WERI-Rb-1 (cell line): Measurements from ENCODE around the gene TRMT2A.

Source experiments
- DNase-seq: peaks from one replicate; pipeline ENCODE4 v3.0.0-alpha.2; 2020
- H3K27ac ChIP-seq: fragments of 250-450 bp; sonication (Bioruptor Pico); 2 replicates; pipeline ENCODE4 v1.5.1; 2020; ENCODE audit warnings: mild to moderate bottlenecking, moderate library complexity
- H3K27me3 ChIP-seq: fragments of 250-450 bp; sonication (Bioruptor Pico); 2 replicates; pipeline ENCODE4 v1.5.1; 2021; ENCODE audit warnings: mild to moderate bottlenecking, low read depth, moderate library complexity; ENCODE audit not compliant: insufficient read depth, severe bottlenecking
- H3K36me3 ChIP-seq: fragments of 250-450 bp; sonication (Bioruptor Pico); 2 replicates; pipeline ENCODE4 v1.5.1; 2020; ENCODE audit warnings: mild to moderate bottlenecking, moderate library complexity
- H3K4me3 ChIP-seq: 2 replicates; pipeline ENCODE4 v1.5.1; 2011; ENCODE audit warnings: low read depth, mild to moderate bottlenecking, control low read depth, low read length
- H3K9me3 ChIP-seq: fragments of 250-450 bp; sonication (Bioruptor Pico); 2 replicates; pipeline ENCODE4 v1.5.1; 2021; ENCODE audit warnings: mild to moderate bottlenecking, moderate library complexity; ENCODE audit not compliant: severe bottlenecking
- TF ChIP-seq, protein P1 (sequence below): IDR thresholded peaks from 2 replicates; pipeline ENCODE4 v1.5.1; 2011; ENCODE audit warnings: low read depth, mild to moderate bottlenecking, control low read depth, inconsistent platforms, low read length

Gene TRMT2A

DNA sequence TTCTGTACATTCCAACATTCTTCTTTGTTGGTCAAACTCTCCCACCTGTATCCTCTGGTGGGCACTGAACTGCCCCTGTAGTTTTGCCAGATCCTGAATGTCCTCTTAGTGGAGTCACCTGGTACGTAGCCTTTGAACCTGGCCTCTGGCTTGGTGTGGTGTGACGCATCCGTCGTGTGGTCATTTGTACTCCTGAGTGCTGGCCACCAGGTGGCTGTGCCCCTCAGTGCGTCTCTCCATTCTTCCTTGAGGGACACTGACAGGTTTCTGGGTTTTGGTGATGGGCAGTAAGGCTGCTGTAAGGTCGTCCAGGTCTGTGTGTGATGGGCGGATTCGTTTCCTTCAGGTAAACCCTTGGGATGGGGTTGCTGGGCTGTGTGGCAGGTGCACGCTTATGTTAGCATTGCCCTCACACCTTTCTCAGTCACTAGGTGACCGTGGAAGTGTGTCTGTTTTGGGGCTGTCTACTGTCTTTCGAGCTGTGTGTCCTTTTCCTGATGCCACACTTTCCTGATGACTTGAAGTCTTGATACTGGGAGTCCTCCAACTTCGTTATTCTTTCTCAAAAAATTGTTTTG lies 14.7 kb downstream of the TRMT2A start:
- Histone ChIP-seq H3K27ac (no peak overlapping the region; the same call in 1 of the 2 replicates), H3K36me3 (peaks cover 89% of the 10 kb centered on the region)

DNA sequence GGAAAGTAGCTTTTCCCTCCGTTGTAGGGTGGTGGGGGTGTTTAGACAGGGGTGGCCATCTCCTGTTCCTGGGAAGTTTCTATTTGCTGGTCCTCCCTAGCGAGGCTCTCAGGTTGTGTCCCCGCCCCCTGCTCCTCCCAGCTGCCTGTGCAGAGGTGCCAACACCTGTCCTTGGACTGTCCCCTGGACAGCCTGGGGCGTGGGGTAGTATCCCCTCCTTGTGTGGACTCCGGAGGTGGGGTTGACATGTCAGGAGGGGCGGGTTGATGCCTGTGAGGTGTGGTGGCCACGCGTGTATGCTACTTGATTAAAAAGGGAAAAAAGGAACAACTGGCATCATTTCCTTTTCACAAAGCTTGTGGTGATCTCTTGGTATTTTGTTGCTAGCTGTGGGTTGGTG lies 15.4 kb downstream of the TRMT2A start:
- no peak overlapping the region for H3K27ac ChIP-seq
- TF ChIP-seq, protein P1, sequence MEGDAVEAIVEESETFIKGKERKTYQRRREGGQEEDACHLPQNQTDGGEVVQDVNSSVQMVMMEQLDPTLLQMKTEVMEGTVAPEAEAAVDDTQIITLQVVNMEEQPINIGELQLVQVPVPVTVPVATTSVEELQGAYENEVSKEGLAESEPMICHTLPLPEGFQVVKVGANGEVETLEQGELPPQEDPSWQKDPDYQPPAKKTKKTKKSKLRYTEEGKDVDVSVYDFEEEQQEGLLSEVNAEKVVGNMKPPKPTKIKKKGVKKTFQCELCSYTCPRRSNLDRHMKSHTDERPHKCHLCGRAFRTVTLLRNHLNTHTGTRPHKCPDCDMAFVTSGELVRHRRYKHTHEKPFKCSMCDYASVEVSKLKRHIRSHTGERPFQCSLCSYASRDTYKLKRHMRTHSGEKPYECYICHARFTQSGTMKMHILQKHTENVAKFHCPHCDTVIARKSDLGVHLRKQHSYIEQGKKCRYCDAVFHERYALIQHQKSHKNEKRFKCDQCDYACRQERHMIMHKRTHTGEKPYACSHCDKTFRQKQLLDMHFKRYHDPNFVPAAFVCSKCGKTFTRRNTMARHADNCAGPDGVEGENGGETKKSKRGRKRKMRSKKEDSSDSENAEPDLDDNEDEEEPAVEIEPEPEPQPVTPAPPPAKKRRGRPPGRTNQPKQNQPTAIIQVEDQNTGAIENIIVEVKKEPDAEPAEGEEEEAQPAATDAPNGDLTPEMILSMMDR, result no peak
- H3K27me3 ChIP-seq, result no peaks in the 10 kb centered on the region
- H3K4me3 ChIP-seq, result no peak overlapping the region
- peaks cover 89% of the 10 kb centered on the region for H3K36me3 ChIP-seq
- no peak for DNase-seq
- no peaks in the 10 kb centered on the region for H3K9me3 ChIP-seq

More for the DNA sequence above, 14.7 kb downstream of the TRMT2A start:
- H3K9me3 ChIP-seq, result no peaks in the 10 kb centered on the region
- H3K4me3 ChIP-seq, result no peak overlapping the region
- H3K27me3 ChIP-seq, result no peaks in the 10 kb centered on the region
- TF ChIP-seq, protein P1, result peak; percentile 59
- DNase-seq, result no peak

GRCh38 chr22:20099099-20099711 lies 17.8 kb downstream of the TRMT2A start:
- Histone ChIP-seq H3K36me3 (peaks cover 89% of the 10 kb centered on the region), H3K9me3 (no peaks in the 10 kb centered on the region), H3K4me3 (no peak overlapping the region), H3K27ac (no peak overlapping the region), H3K27me3 (no peaks in the 10 kb centered on the region)
- DNase-seq, result no peak
- TF ChIP-seq, protein P1, result no peak

DNA sequence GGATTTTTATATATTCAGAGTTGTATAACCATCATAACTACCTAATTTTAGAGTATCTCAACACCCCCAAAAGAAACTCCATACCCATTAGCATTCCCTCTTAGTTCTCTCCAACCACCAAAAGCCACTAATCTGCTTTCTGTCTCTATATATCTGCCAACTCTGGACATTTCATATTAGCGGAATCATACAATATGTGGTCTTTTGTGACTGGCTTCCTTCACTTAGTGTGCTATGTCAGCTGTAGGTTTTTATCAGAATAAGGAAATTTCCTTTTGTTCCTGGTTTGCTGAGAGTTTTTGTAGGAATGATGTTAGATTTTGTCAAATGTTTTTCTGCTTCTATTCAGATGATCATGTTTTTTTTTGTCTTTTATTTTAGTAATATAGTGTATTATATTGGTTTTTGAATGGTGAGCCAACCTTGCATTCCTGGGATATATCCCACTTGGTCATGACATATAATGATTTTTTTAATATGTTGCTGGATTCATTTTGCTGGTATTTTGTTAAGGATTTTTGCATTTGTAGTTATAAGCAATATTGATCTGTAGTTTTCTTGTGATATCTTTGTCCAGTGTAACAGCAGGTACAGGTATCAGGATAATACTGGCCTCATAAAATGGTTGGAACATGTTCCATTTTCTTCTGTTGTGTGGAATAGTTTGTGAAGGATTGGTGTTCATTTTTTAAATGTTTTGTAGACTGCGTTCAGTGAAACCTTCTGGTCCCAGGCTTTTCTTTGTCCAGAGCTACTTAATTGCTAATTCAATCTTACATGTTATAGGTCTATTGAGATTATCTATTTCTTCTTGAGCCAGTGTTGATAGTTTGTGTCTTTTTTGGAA lies 20.2 kb downstream of the TRMT2A start:
- TF ChIP-seq, protein P1, result no peak
- Histone ChIP-seq H3K27me3 (no peaks in the 10 kb centered on the region), H3K4me3 (no peak overlapping the region), H3K27ac (no peak overlapping the region), H3K9me3 (no peaks in the 10 kb centered on the region), H3K36me3 (peaks cover 100% of the 10 kb centered on the region)
- no peak for DNase-seq

- TF ChIP-seq, protein P1, result no peak
- Histone ChIP-seq H3K9me3 (no peaks in the 10 kb centered on the region), H3K27ac (no peak overlapping the region), H3K36me3 (peaks cover 100% of the 10 kb centered on the region), H3K27me3 (no peaks in the 10 kb centered on the region), H3K4me3 (no peak overlapping the region)
- DNase-seq, result no peak
Observed at GRCh38 chr22:20095521-20095920, 21.5 kb downstream of the TRMT2A start.
